WTC11 (cell line): Measurements from ENCODE around the gene RSPH9.

ENCODE experiments used
- CTCF ChIP-seq: fragments of 200-600 bp; IDR thresholded peaks from 2 replicates; pipeline ENCODE4 v1.8.0; 2022; ENCODE audit warnings: antibody characterized with exemption
- FOXJ3 ChIP-seq: sonication (generic); formaldehyde crosslinking; IDR thresholded peaks from 2 replicates; pipeline ENCODE4 v1.9.0; 2021; ENCODE audit warnings: missing genetic modification reagents, mild to moderate bottlenecking, borderline replicate concordance
- GABPB1 ChIP-seq: sonication (generic); formaldehyde crosslinking; IDR thresholded peaks from 2 replicates; pipeline ENCODE4 v1.8.1; 2023; ENCODE audit warnings: mild to moderate bottlenecking, missing genetic modification reagents
- NFATC4 ChIP-seq: fragments of 250-450 bp; sonication (Bioruptor Pico); IDR thresholded peaks from 2 replicates; pipeline ENCODE4 v1.9.0; 2021; ENCODE audit warnings: mild to moderate bottlenecking
- STAT6 ChIP-seq: sonication (generic); formaldehyde crosslinking; conservative IDR thresholded peaks from 2 replicates; pipeline ENCODE4 v1.8.1; 2023; ENCODE audit warnings: mild to moderate bottlenecking, low read depth, missing genetic modification reagents, moderate library complexity
- ZNF317 ChIP-seq: sonication (generic); formaldehyde crosslinking; IDR thresholded peaks from 2 replicates; pipeline ENCODE4 v1.8.1; 2023; ENCODE audit warnings: low read depth, mild to moderate bottlenecking, moderate library complexity, missing genetic modification reagents, borderline replicate concordance

GRCh38 chr6:43707269-43707668 is 62.4 kb downstream of the RSPH9 start:
- TF ChIP-seq CTCF (no peak), STAT6 (CRISPR knock-in tag) (no peak), FOXJ3 (no peak), GABPB1 (CRISPR knock-in tag) (no peak), ZNF317 (no peak), NFATC4 (CRISPR knock-in tag) (no peak)
